ENCODE results near the gene GRIK1. TPM values are rescaled to one million over a fixed set of nuclear protein-coding genes. Genes with fewer than 3 reads are reported as not detected.

The GRIK1 gene
- total RNA-seq, 2 donors from 2014 or later: 0.11 TPM; not detected in 1

DNA sequence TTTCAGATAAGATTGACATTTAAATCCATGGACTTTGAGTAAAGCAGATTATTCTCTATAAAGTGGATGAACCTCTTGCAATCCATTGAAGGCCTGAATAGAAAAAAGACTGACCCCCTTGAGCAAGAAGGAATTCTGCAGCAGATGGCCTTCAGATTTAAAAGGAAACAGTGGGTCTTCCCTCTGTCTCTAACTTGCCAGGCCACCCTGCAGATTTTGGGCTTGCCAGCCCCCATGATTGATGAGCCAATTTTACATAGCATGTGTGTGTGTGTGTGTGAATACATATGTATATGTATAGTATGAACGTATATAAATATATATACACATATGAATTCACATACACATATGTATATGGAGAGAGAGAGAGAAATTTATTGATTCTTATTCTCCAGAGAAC, 113.4 kb downstream of the GRIK1 start:
- no peak overlapping the region for H3K27ac ChIP-seq
- H3K36me3 ChIP-seq: no peaks in the 10 kb centered on the region
- TF ChIP-seq, protein P1, sequence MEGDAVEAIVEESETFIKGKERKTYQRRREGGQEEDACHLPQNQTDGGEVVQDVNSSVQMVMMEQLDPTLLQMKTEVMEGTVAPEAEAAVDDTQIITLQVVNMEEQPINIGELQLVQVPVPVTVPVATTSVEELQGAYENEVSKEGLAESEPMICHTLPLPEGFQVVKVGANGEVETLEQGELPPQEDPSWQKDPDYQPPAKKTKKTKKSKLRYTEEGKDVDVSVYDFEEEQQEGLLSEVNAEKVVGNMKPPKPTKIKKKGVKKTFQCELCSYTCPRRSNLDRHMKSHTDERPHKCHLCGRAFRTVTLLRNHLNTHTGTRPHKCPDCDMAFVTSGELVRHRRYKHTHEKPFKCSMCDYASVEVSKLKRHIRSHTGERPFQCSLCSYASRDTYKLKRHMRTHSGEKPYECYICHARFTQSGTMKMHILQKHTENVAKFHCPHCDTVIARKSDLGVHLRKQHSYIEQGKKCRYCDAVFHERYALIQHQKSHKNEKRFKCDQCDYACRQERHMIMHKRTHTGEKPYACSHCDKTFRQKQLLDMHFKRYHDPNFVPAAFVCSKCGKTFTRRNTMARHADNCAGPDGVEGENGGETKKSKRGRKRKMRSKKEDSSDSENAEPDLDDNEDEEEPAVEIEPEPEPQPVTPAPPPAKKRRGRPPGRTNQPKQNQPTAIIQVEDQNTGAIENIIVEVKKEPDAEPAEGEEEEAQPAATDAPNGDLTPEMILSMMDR (IDR thresholded peaks at IDR 0.05): no peak
- intact Hi-C loops (cut with DNase I): no loop called here
- DNase-seq: no peak
- no peaks in the 10 kb centered on the region for H3K4me1 ChIP-seq
- H3K9ac ChIP-seq (ENCODE audit: low read depth in 2 of 2, low read length in 2 of 2): no peak overlapping the region
- no peaks in the 10 kb centered on the region for H3K27me3 ChIP-seq
- H3K9me3 ChIP-seq: no peaks in the 10 kb centered on the region
- H3K4me3 ChIP-seq: no peak overlapping the region

DNA sequence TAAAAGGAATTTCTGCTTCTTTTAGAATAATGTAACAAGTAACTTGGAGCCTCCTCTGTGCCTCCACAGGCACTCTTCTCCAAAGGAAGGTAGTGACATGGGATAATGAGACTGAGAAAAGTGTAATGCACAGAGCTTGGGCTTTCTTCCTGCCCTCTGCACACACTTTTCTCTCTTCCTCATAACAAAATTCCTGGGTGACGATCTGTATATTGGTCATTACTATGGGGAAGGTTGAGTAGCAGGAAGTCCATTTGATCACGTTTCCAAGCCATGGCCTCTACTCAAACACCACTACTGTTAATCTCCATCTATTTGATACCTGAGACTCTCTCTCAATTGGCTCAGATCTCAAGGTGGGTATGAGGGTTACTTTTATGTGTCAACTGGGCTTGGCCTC, 113.9 kb downstream of the GRIK1 start:
- no peaks in the 10 kb centered on the region for H3K4me1 ChIP-seq
- H3K27ac ChIP-seq: no peak overlapping the region
- H3K9me3 ChIP-seq: no peaks in the 10 kb centered on the region
- H3K4me3 ChIP-seq: no peak overlapping the region
- H3K36me3 ChIP-seq: no peaks in the 10 kb centered on the region
- no peaks in the 10 kb centered on the region for H3K27me3 ChIP-seq
- H3K9ac ChIP-seq (ENCODE audit: low read depth in 2 of 2, low read length in 2 of 2): no peak overlapping the region
- TF ChIP-seq, protein P1 (IDR thresholded peaks at IDR 0.05): no peak
- DNase-seq: no peak
- intact Hi-C loops (cut with DNase I): no loop called here

DNA sequence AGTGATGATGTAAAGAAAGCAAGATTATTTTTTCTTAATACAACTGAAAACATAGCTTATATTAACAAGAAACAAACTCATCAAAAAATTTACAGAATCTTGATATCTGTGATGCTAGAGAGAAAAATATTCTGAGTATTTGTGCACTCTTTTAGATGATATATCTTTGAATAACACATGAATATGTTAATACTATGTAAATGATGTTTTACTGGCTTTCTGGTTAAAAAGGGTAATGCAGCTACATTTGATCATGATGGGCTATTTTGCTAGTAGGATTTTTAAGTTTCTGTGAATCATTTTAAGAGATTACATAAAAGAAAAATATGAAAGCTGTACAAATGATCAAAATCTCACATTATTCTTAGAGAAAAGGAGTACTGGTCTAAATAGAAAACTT, 114.5 kb downstream of the GRIK1 start:
- intact Hi-C loops (cut with DNase I): no loop called here
- Histone ChIP-seq H3K9me3 (no peaks in the 10 kb centered on the region), H3K36me3 (no peaks in the 10 kb centered on the region)

DNA sequence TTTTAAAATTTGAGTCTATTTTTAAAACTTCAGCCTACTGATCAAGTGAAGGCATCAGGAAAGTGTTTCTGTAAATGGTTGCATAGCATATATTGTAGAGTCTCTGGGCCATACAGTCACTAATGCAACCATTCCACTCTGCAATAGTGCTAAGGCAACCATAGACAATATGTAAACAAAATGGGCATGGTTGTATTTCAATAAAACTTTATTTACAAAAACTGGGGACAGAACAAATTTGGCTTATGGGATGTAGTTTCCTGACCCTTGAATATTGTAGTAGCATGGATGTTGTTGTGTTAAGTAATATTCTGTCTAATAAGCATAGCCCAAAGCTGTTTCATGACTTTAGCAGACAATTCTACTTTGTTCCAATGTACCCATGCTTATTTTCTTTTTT, 117.7 kb downstream of the GRIK1 start:
- intact Hi-C loops (cut with DNase I): no loop called here

More for the DNA sequence above, 114.5 kb downstream of the GRIK1 start:
- H3K27ac ChIP-seq: no peak overlapping the region
- no peaks in the 10 kb centered on the region for H3K27me3 ChIP-seq
- TF ChIP-seq, protein P1 (IDR thresholded peaks at IDR 0.05): no peak
- DNase-seq: no peak
- no peak overlapping the region for H3K4me3 ChIP-seq
- H3K4me1 ChIP-seq: no peaks in the 10 kb centered on the region
- no peak overlapping the region for H3K9ac ChIP-seq (ENCODE audit: low read depth in 2 of 2, low read length in 2 of 2)

DNA sequence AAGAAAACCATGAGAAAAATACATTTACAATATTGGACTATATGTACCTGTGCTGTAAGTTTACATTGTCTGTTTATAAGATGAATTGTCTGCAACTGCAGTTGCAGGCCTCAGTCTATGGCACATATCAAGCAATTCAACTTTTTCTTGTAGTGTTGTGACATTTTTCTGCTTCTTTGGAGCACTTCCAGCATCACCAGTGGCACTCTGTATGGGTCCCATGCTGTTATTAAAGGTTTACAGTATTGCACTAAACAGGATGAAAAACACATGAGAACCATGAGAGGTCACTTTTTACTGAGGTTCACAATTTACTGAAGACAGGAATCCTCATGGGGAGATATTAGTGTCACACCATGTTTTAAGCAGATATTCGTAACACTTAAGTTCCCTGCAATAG, 118.6 kb downstream of the GRIK1 start:
- intact Hi-C loops (cut with DNase I): no loop called here
- Histone ChIP-seq H3K27me3 (no peaks in the 10 kb centered on the region), H3K27ac (no peak overlapping the region), H3K4me3 (no peak overlapping the region), H3K4me1 (no peaks in the 10 kb centered on the region), H3K9me3 (no peaks in the 10 kb centered on the region), H3K9ac (ENCODE audit: low read depth in 2 of 2, low read length in 2 of 2) (no peak overlapping the region), H3K36me3 (no peaks in the 10 kb centered on the region)
- DNase-seq: no peak
- TF ChIP-seq, protein P1 (IDR thresholded peaks at IDR 0.05): no peak

More for the DNA sequence above, 117.7 kb downstream of the GRIK1 start:
- no peak for DNase-seq
- Histone ChIP-seq H3K27ac (no peak overlapping the region), H3K4me3 (no peak overlapping the region), H3K27me3 (no peaks in the 10 kb centered on the region), H3K36me3 (no peaks in the 10 kb centered on the region), H3K9ac (ENCODE audit: low read depth in 2 of 2, low read length in 2 of 2) (no peak overlapping the region), H3K4me1 (no peaks in the 10 kb centered on the region), H3K9me3 (no peaks in the 10 kb centered on the region)
- TF ChIP-seq, protein P1 (IDR thresholded peaks at IDR 0.05): no peak

Data from colonic mucosa (tissue), 4 donors.